Skeletal muscle cell (primary cell): Measurements from ENCODE around the gene TNK1.
A peak's percentile ranks its signal among the peaks of the same experiment; 100 is the strongest.

Experiments used
- DNase-seq: peaks from one replicate; pipeline ENCODE4 v3.0.0-alpha.2; 2010; ENCODE audit warnings: low read depth
- H3K4me3 ChIP-seq: 2 replicates; pipeline ENCODE4 v1.5.1; 2011; ENCODE audit warnings: low read depth, mild to moderate bottlenecking, control low read depth, low read length, moderate library complexity

The TNK1 gene

DNA sequence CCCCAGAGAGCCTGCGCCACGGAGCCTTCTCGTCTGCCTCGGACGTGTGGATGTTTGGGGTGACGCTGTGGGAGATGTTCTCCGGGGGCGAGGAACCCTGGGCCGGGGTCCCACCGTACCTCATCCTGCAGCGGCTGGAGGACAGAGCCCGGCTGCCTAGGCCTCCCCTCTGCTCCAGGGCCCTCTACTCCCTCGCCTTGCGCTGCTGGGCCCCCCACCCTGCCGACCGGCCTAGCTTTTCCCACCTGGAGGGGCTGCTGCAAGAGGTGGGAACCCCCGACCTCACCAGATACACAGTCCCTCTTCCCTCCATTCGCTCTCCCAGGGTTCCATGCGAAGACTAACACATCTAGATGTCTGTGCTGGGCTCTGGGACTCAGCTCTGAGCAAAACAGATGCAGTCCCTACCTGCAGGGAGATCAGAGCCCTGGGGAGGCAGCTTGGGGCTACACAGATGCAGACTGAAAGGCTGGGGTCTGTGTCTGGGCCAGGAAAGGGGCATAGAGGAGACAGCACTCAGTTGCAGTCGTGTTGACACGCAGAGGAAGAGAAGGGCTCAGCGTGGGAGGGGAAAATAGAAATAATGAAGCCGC is 3.7 kb downstream of the TNK1 start:
- no peak for DNase-seq
- peak overlapping the region; percentile 47 for H3K4me3 ChIP-seq

GRCh38 chr17:7388856-7389255 is 8.0 kb downstream of the TNK1 start:
- DNase-seq, result no peak
- H3K4me3 ChIP-seq, result no peak overlapping the region

DNA sequence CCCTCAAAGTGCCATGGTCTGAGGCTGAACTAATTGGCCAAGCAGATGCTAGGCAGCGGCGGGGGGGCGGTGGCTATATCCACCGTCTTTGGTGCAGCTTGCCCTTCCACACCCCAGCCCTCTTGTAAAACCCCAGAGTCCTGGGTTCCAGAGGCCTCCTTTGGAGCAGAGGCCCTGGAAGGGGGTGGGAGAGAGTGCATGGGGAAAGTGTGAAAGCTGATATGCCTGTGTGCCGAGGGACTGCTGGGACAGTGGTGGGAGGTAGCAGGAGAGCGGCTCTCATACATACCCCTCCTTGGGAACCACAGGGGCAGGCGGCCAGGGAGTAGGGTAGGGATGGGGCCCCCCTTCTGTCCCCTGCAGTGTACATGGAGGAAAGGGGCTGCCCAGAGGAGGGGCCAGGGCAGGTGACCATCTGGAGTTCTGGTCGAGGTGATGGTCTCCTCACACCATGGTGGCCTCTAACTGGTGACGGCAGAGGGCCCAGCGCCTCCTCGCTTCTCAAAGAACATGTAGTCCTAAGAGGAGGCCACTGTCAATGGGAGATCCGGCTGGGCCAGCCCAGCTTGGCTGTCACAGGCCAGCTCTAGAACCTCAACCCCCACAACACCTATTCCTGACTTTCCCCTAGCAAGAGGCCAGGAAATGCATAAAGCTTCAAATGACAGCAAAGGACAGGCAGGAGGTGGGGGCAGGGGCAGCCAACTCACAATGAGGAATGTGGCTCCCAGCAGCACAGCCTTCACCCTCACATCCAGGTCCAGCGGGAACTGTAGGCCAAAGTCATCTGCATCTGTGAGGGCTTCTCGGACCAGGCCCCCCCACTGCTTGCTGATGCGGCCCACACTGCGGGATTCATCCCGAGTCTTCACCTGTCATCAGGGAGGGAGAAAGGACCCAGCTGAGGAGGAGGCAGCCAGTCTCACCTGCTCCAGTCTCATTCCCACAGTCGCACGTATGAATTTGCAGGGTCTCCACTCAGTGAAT is 9.3 kb downstream of the TNK1 start:
- no peak overlapping the region for H3K4me3 ChIP-seq
- DNase-seq, result no peak

DNA sequence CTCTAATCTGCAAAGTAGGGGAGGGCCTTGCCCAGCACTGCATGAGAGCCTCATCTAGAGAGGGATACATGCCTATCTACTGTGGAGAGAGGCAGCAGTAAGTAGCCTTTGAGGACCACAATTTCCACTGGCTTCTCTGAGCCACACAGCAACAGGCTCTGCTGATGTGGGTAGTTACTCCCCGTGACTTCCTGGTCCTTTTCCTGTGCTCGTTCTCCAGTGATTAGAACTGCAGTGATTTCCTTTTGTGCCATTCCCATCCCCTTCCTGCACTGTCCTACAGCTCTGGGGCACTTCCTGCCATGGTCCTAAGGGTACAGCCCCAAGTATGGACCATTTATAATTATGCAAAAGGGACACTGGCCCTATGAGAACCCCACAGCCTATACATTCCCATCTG is 10.4 kb downstream of the TNK1 start:
- no peak for DNase-seq
- no peak overlapping the region for H3K4me3 ChIP-seq

- H3K4me3 ChIP-seq, result peak overlapping the region; percentile 74
- DNase-seq, result no peak
Observed at GRCh38 chr17:7392696-7393612, 12.1 kb downstream of the TNK1 start.

- peak overlapping the region; percentile 74 for H3K4me3 ChIP-seq
- DNase-seq, result no peak
Observed at GRCh38 chr17:7393613-7394451, 12.9 kb downstream of the TNK1 start.

GRCh38 chr17:7394452-7395191 is 13.7 kb downstream of the TNK1 start, which contains the start of gene PLSCR3:
Gene PLSCR3 (minus strand): TSS chr17:7394525. CDS start chr17:7394110, 415 bp downstream.
- peak; percentile 60 for DNase-seq
- H3K4me3 ChIP-seq, result peak within 1 kb of the TSS; percentile 74

- H3K4me3 ChIP-seq, result no peak overlapping the region
Observed at GRCh38 chr17:7396147-7396546, 15.3 kb downstream of the TNK1 start.

DNA sequence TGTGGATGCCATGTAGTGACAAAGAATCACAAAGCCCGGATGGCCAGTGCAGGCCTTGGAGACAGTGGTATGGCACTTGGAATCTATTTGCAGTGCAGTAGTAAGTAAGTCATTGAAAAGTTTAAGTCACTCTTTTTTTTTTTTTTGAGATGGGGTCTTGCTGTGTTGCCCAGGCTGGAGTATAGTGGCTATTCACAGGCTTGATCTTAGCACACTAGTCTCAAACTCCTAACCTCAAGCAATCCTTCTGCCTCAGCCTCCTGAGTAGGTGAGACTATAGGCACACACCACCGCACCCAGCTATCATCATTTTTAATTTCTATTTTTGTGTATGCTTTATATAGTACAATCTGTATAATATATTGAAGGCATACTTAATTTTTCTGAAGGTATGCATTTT is 17.7 kb downstream of the TNK1 start:
- no peak for DNase-seq
- no peak overlapping the region for H3K4me3 ChIP-seq

More at GRCh38 chr17:7396147-7396546, 15.3 kb downstream of the TNK1 start:
- no peak for DNase-seq

GRCh38 chr17:7403043-7403726 is 22.3 kb downstream of the TNK1 start:
- DNase-seq, result no peak
- peak overlapping the region; percentile 82 for H3K4me3 ChIP-seq

- H3K4me3 ChIP-seq, result peak overlapping the region; percentile 82
- DNase-seq, result no peak
Observed at GRCh38 chr17:7403727-7403976, 22.8 kb downstream of the TNK1 start.

DNA sequence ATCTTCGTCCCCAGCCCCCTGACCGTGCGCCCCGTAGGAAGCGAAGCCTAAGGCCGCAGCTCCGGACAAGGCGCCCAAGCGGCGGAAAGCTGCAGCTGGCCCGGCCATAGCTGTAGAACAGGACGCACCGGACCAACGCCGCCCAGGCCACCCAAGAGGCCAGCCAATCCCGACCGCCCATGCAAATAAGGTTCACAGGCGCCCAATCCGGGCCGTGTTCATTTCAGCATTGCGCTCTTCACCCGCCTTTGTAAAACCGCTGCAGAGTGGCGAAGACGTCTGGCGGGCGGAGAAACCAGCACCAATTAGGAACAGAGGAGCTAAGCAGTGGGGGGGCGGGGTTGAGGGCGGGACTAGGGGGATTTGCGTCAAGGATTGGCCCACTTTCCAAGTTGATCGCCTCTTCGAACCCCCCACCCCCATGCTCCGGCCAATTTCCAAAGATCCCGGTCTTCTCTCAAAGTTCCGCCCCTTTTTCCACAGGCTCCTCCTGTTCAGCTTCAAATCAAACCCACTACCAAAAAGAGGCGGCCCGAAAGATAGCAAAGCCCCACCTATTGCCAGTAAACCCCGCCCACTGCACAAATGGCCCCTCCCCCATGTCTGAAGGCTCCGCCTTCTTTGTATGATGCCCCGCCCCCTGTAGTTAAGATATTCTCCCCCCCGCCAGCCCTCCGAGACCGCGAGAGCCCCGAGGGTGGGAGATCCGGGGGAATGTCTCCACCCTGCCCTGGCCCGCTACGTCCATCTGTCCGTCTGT is 23.3 kb downstream of the TNK1 start, which contains the start of gene TMEM256:
Gene TMEM256 (minus strand): TSS at position 121 of the 760 bp plus-strand sequence. CDS start 13 bp downstream, at position 108.
- H3K4me3 ChIP-seq, result peak within 1 kb of the TSS; percentile 82

DNA sequence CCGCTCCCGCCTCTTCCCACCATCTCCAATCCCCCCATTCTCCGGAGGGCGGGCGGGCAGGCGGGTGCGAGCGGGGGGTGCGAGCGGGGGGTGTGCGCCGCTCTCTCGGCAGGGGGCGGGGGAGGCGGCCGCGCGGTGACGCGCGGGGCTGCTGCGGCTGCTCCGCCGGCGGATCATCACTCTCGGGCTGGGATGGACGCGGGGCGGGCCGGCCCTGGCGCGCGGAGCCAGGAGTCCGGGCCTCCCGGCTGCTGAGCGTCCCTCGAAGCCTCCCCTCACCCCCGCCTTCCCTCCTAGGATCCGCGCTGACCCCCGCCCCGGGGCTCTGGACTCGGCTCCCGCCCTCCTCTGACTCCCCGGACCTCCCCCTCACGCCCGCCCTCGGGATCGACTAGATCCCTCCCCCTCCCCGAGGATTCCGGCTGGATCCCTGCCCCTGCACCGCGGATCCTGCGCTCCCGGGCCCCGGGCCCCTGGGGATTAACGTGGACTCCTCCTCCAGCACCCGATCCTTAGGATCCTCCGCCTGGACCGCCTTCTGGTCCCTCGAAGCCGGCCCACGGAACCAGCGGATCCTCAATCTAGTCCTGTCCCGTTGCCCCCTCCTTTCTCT is 24.0 kb downstream of the TNK1 start:
- DNase-seq, result no peak
- peak overlapping the region; percentile 82 for H3K4me3 ChIP-seq

More for the DNA sequence above, 23.3 kb downstream of the TNK1 start, which contains the start of gene TMEM256:
- peak; percentile 98 for DNase-seq

DNA sequence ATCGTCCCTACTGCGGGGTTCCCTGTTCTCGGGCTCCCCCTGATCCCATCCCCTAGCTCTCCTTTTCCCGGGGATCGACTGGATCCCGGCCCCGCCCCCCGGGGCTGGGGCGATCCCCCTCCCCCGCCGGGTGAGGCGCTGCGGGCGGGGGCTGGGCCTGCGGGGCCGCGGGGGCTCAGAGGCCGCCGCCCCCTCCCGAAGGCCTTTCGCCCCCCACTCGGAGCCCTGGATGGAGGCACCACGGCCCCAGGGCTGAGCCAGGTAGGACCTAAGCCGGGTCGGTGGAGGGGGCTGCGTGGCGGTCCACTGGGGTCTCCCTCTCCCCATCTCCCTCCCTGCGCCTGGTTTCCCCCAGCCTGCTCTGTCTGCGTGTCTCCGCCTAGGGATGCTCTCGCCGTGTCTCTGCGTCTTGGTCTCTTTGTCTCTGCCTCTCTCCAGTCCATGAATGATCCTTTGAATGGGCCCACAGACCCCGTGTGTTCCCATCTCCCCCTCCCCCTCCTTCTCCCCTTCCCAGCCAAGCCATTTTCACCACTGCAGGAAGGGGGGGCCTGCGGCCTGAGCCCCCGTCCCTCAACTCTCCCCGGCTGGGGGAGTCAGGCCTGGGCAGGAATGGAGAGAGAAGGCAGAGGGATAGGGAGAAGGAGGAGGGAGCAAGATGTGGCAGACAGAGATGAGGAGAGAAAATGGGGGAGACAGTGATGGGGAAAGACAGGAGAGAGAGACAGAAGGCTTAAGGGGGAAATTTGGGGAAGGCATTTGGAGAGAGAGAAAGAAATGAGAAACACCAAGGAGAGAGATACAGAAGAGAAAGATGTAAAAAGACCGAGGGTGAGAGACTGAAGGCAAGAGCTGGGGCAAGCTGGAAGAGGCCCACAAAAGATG is 24.7 kb downstream of the TNK1 start:
- H3K4me3 ChIP-seq, result peak overlapping the region; percentile 82
- DNase-seq, result no peak

DNA sequence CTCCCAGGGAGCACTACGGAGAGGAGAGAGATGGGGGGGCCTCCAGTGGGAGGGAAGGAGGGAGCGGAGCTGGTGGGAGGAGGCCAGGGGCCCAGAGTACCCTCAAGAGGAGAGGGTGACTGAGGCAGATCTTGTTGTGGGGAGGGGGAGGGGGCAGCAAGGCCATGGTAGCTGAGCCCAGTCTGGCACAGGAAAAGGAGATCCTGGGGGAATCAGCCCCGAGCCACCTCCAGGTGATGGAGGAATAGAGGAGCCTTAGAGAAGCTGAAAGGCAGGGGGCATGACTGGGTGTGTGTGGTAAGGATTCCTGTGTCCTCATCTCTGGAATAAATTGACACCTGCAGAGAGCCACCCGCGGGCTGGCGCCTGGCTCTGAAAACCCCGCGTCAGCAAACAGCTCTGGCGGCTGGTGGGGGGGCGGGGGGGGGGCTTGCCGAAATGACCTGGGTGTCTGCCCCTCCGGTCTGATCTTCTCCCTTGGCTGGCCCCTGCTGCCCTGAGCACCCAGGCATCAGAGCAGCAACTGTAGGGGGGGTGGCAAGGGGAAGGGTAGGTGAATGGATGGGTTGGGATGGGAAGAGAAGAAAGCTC is 25.4 kb downstream of the TNK1 start:
- peak overlapping the region; percentile 82 for H3K4me3 ChIP-seq
- DNase-seq, result no peak
